ENCODE measurements around the gene LMO1. TPM values are rescaled to one million over a fixed set of nuclear protein-coding genes. Genes with fewer than 3 reads are reported as not detected.

The LMO1 gene
- total and polyA plus RNA-seq, 10 of the 15 experiments (the other 5 are each of a cell fraction or from before 2014, with no cell fraction given), result not detected

- Histone ChIP-seq H3K36me3 (ENCODE audit: control insufficient read depth in 2 of 2, insufficient read depth in 2 of 2, low read length in 1 of 2) (no peaks in the 10 kb centered on the region), H3K4me1 (ENCODE audit: control insufficient read depth, insufficient read depth, low read length) (no peaks in the 10 kb centered on the region), H3K9me3 (replicated peaks; ENCODE audit: control insufficient read depth, insufficient read depth, low read length) (no peaks in the 10 kb centered on the region), H3K27me3 (replicated peaks in 1 of 2; ENCODE audit: control insufficient read depth in 2 of 2, insufficient read depth in 2 of 2, low read length in 1 of 2) (no peaks in the 10 kb centered on the region), H3K9ac (ENCODE audit: control insufficient read depth, insufficient read depth, low read length) (no peak overlapping the region), H3K79me2 (ENCODE audit: control insufficient read depth, insufficient read depth, low read length) (no peaks in the 10 kb centered on the region), H3K27ac (ENCODE audit: control insufficient read depth, insufficient read depth) (no peak overlapping the region), H3K4me3 (no peak overlapping the region), H3K4me2 (ENCODE audit: control insufficient read depth, insufficient read depth) (no peak overlapping the region), H2AFZ (ENCODE audit: control insufficient read depth, low read depth, low read length) (no peak overlapping the region), H4K20me1 (ENCODE audit: control insufficient read depth, insufficient read depth) (no peaks in the 10 kb centered on the region)
- in situ Hi-C loops (cut with MboI) (no loop called here), intact Hi-C loops (cut with micrococcal nuclease; ENCODE audit: unreplicated experiment) (no loop called here)
- RAD21 ChIA-PET (ENCODE audit: unreplicated experiment), result interaction anchor here (1.6 kb wide), 1 partner anchor 335 kb away, joined by 4 read pairs; no protein-coding TSS in a partner anchor
- BruUV-seq (replicated peaks), result no TSS peak
- DNase-seq (ENCODE audit: low read depth, low spot score) (no peak), ATAC-seq (no peak), FAIRE-seq (no peak)
- CTCF ChIA-PET, result interaction anchor here (1.0 to 1.6 kb wide), 4 partner anchors 12 to 335 kb away, joined by 3 to 9 read pairs (median 4); no protein-coding TSS in a partner anchor
- POLR2A ChIA-PET, result no interaction called here
- 30% methylated on average over 5 of the region's 5 CpGs for WGBS (ENCODE audit: insufficient coverage, insufficient replicate concordance, low lambda C conversion rate, missing lambda C conversion rate)
- TF ChIP-seq ZBTB11 (CRISPR knock-in tag; IDR thresholded peaks at IDR 0.05) (no peak), CBX3 (IDR thresholded peaks at IDR 0.05; ENCODE audit: borderline replicate concordance, low read depth) (no peak), NR2F1 (conservative IDR thresholded peaks at IDR 0.05) (no peak), ZNF207 (IDR thresholded peaks at IDR 0.05; ENCODE audit: borderline replicate concordance) (no peak), TAF1 (IDR thresholded peaks at IDR 0.05; ENCODE audit: borderline replicate concordance, low read depth, low read length) (no peak), ZNF687 (IDR thresholded peaks at IDR 0.05) (no peak)
- TF ChIP-seq, protein P1, sequence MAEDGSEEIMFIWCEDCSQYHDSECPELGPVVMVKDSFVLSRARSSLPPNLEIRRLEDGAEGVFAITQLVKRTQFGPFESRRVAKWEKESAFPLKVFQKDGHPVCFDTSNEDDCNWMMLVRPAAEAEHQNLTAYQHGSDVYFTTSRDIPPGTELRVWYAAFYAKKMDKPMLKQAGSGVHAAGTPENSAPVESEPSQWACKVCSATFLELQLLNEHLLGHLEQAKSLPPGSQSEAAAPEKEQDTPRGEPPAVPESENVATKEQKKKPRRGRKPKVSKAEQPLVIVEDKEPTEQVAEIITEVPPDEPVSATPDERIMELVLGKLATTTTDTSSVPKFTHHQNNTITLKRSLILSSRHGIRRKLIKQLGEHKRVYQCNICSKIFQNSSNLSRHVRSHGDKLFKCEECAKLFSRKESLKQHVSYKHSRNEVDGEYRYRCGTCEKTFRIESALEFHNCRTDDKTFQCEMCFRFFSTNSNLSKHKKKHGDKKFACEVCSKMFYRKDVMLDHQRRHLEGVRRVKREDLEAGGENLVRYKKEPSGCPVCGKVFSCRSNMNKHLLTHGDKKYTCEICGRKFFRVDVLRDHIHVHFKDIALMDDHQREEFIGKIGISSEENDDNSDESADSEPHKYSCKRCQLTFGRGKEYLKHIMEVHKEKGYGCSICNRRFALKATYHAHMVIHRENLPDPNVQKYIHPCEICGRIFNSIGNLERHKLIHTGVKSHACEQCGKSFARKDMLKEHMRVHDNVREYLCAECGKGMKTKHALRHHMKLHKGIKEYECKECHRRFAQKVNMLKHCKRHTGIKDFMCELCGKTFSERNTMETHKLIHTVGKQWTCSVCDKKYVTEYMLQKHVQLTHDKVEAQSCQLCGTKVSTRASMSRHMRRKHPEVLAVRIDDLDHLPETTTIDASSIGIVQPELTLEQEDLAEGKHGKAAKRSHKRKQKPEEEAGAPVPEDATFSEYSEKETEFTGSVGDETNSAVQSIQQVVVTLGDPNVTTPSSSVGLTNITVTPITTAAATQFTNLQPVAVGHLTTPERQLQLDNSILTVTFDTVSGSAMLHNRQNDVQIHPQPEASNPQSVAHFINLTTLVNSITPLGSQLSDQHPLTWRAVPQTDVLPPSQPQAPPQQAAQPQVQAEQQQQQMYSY (CRISPR knock-in tag; IDR thresholded peaks at IDR 0.05), result no peak
- SMC1A ChIA-PET (ENCODE audit: uncharacterized antibody, unreplicated experiment), result interaction anchor here (1.4 kb wide), 1 partner anchor 335 kb away, joined by 4 read pairs; no protein-coding TSS in a partner anchor
Observed at GRCh38 chr11:8231979-8232378, 31.7 kb downstream of the LMO1 start.

Data from GM12878 (cell line).